Measurements from ENCODE around the gene TTYH1. TPM values are rescaled to one million over a fixed set of nuclear protein-coding genes. Genes with fewer than 3 reads are reported as not detected.

Gene TTYH1
- total and polyA plus RNA-seq, 9 of the 15 experiments (the other 6 are each of a cell fraction or from before 2014, with no cell fraction given) = 0.08 TPM; not detected in 8

GRCh38 chr19:54416695-54417491, 1.6 kb downstream of the TTYH1 start:
- Histone ChIP-seq H3K27me3 (ENCODE audit: control insufficient read depth in 2 of 2, insufficient read depth in 2 of 2, low read length in 2 of 2) (peaks cover 8 to 25% of the 10 kb centered on the region in 2 experiments), H3K27ac (ENCODE audit: extremely low read depth, low read depth, low read length) (no peak overlapping the region), H2AFZ (ENCODE audit: low read depth, low read length) (no peak overlapping the region), H3K9me3 (replicated peaks; ENCODE audit: control insufficient read depth, insufficient read depth, low read depth, low read length) (no peaks in the 10 kb centered on the region), H3K4me3 (no peak overlapping the region), H3K9ac (ENCODE audit: insufficient read depth in 1 of 2, low read depth in 2 of 2, low read length in 2 of 2) (no peak overlapping the region), H3K4me1 (replicated peaks in 1 of 2; ENCODE audit: control insufficient read depth in 2 of 2, insufficient read depth in 2 of 2, low read length in 2 of 2) (peaks cover 0 to 33% of the 10 kb centered on the region in 2 experiments; a peak in 3 of 5 replicates), H3K9me1 (ENCODE audit: control insufficient read depth, insufficient read depth, low read length) (no peaks in the 10 kb centered on the region), H3K36me3 (ENCODE audit: control insufficient read depth, insufficient read depth, low read length) (no peaks in the 10 kb centered on the region), H3K79me2 (ENCODE audit: control insufficient read depth, insufficient read depth, low read length) (no peaks in the 10 kb centered on the region), H4K20me1 (replicated peaks; ENCODE audit: control insufficient read depth, insufficient read depth, low read length) (peaks cover 5% of the 10 kb centered on the region; the same call in 1 of the 2 replicates), H3K4me2 (ENCODE audit: insufficient read depth, low read length) (no peak overlapping the region)
- TF ChIP-seq PPARD (CRISPR knock-in tag; IDR thresholded peaks at IDR 0.05) = no peak
- no peak for TF ChIP-seq POLR2B (IDR thresholded peaks at IDR 0.05; ENCODE audit: low read depth, partially characterized antibody)
- 0 out of 2 replicates have a peak, but pooled peaks have one; percentile 46 for TF ChIP-seq HNRNPL (IDR thresholded peaks at IDR 0.05; ENCODE audit: low read depth, low read length)
- TF ChIP-seq ZNF583 (CRISPR knock-in tag; IDR thresholded peaks at IDR 0.05) = no peak
- no peak for TF ChIP-seq CREB3L1 (IDR thresholded peaks at IDR 0.05; ENCODE audit: borderline replicate concordance, low read depth)
- TF ChIP-seq BRCA1 (IDR thresholded peaks at IDR 0.05) = no peak
- TF ChIP-seq BRCA1 (CRISPR knock-in tag; IDR thresholded peaks at IDR 0.05) = no peak
- TF ChIP-seq ZBTB43 (CRISPR knock-in tag; IDR thresholded peaks at IDR 0.05) = peak; percentile 96
- TF ChIP-seq HINFP (tag; conservative IDR thresholded peaks at IDR 0.05; ENCODE audit: low read depth) = no peak
- no peak for FAIRE-seq
- no TSS peak for BruUV-seq (replicated peaks)
- peak in 1 of 4 experiments; percentile 4 for DNase-seq (ENCODE audit: extremely low read depth in 1 of 4, low spot score in 3 of 4)
- ChIA-PET CTCF (ENCODE audit: low intra/inter-chr PET ratio) (no interaction called here), POLR2A (no interaction called here)
- WGBS (ENCODE audit: insufficient coverage, low coverage, missing lambda C conversion rate) = 42% methylated on average over 19 of the region's 44 CpGs
- ATAC-seq = no peak
- intact Hi-C loops (cut with micrococcal nuclease) = no loop called here
- in situ Hi-C loops (cut with MboI) = no loop called here

Measured in K562 (cell line).